Hippocampal formation (tissue), 2 donors: Measurements from ENCODE around the gene TTC33.
"Not testable (repeated sequence)": the region's sequence is repeated elsewhere in the genome, so short reads cannot be mapped to it uniquely, and the experiment has no call there.

ENCODE experiments used
- DNase-seq, 2 donors: peaks; one replicate each; lab custom pipeline; 2025; lab: John Stamatoyannopoulos, UW

Gene TTC33

GRCh38 chr5:40755407-40756365, at the start of gene TTC33:
Gene TTC33 (minus strand): TSS chr5:40755961. CDS start chr5:40747018, 8,943 bp downstream.
- DNase-seq: peak; percentile 93 to 95

- DNase-seq: no peak
These were observed 46.2 kb upstream of the TTC33 start for GRCh38 chr5:40801771-40802562.

GRCh38 chr5:40799258-40799657, 43.5 kb upstream of the TTC33 start:
- DNase-seq: no peak

- peak in 1 of 2 donors; percentile 64 for DNase-seq
These were observed 43.0 kb upstream of the TTC33 start for GRCh38 chr5:40798801-40799210.

- peak; percentile 85 to 91 for DNase-seq
These were observed 42.4 kb upstream of the TTC33 start, which contains the start of gene PRKAA1 for GRCh38 chr5:40798012-40798800. Gene PRKAA1 (minus strand): TSS chr5:40798374. CDS start chr5:40798189, 185 bp downstream.

GRCh38 chr5:40797273-40798011, 41.7 kb upstream of the TTC33 start:
- peak in 1 of 2 donors; percentile 60 for DNase-seq

GRCh38 chr5:40796487-40796889, 40.7 kb upstream of the TTC33 start:
- no peak for DNase-seq

- not testable (repeated sequence) for DNase-seq
These were observed 39.1 kb upstream of the TTC33 start for GRCh38 chr5:40794877-40795276.

GRCh38 chr5:40794340-40794739, 38.6 kb upstream of the TTC33 start:
- DNase-seq: not testable (repeated sequence)

- not testable (repeated sequence) for DNase-seq
These were observed 36.9 kb upstream of the TTC33 start for GRCh38 chr5:40792691-40793090.

GRCh38 chr5:40791715-40792139, 36.0 kb upstream of the TTC33 start:
- DNase-seq: no peak

GRCh38 chr5:40790947-40791593, 35.3 kb upstream of the TTC33 start:
- no peak for DNase-seq

GRCh38 chr5:40788941-40789340, 33.2 kb upstream of the TTC33 start:
- DNase-seq: not testable (repeated sequence)

GRCh38 chr5:40787986-40788385, 32.2 kb upstream of the TTC33 start:
- DNase-seq: no peak

GRCh38 chr5:40786664-40787063, 30.9 kb upstream of the TTC33 start:
- not testable (repeated sequence) for DNase-seq

- no peak for DNase-seq
These were observed 29.2 kb upstream of the TTC33 start for GRCh38 chr5:40784916-40785315.

GRCh38 chr5:40784027-40784653, 28.4 kb upstream of the TTC33 start:
- no peak for DNase-seq

GRCh38 chr5:40781843-40782409, 26.2 kb upstream of the TTC33 start:
- DNase-seq: no peak

- DNase-seq: no peak
These were observed 25.1 kb upstream of the TTC33 start for GRCh38 chr5:40780858-40781257.

- DNase-seq: no peak
These were observed 24.4 kb upstream of the TTC33 start for GRCh38 chr5:40780199-40780598.
